ENCODE data around the gene SPOPL.
"Not testable (repeated sequence)": the region's sequence is repeated elsewhere in the genome, so short reads cannot be mapped to it uniquely, and the experiment has no call there.

Gene SPOPL

DNA sequence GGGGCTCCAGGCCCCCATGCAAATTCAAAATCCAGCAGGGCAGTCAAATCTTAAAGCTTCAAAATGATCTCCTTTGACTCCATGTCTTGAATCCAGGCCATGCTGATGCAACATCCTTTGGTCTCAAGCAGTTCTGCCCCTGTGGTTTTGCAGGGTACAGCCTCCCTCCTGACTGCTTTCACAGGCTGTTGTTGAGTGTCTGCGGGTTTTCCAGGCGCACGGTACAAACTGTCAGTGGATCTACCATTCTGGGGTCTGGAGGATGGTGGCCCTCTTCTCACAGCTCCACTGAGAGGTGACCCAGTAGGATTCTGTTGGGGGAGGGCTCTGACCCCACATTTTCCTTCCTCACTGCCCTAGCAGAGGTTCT is 22.1 kb downstream of the SPOPL start:
- not testable (repeated sequence) for H3K9me3 ChIP-seq (ENCODE audit: control insufficient read depth, insufficient read depth, low read length); H3K36me3 ChIP-seq (ENCODE audit: control insufficient read depth, insufficient read depth, low read length); H3K27ac ChIP-seq (ENCODE audit: low read depth, low read length); H3K9ac ChIP-seq (ENCODE audit: low read depth, low read length); H3K4me3 ChIP-seq (ENCODE audit: low read depth, low read length); H3K27me3 ChIP-seq (ENCODE audit: control insufficient read depth, insufficient read depth, low read length)
- H3K4me1 ChIP-seq (ENCODE audit: control insufficient read depth, insufficient read depth, low read length) = peaks cover 12% of the 10 kb centered on the region

DNA sequence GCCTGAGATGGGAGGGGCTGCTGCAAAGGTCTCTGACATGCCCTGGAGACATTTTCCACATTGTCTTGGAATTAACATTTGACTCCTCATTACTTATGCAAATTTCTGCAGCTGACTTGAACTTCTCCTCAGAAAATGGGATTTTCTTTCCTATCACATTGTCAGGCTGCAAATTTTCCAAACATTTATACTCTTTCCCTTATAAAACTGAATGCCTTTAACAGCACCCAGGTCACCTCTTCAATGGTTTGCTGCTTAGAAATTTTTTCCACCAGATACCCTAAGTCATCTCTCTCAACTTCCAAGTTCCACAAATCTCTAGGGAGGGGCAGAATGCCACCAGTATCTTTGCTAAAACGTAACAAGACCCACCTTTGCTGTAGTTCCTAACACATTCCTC is 22.8 kb downstream of the SPOPL start:
- H3K27me3 ChIP-seq (ENCODE audit: control insufficient read depth, insufficient read depth, low read length); H3K9me3 ChIP-seq (ENCODE audit: control insufficient read depth, insufficient read depth, low read length); H3K9ac ChIP-seq (ENCODE audit: low read depth, low read length); H3K4me3 ChIP-seq (ENCODE audit: low read depth, low read length); H3K27ac ChIP-seq (ENCODE audit: low read depth, low read length); H3K36me3 ChIP-seq (ENCODE audit: control insufficient read depth, insufficient read depth, low read length): not testable (repeated sequence)
- peaks cover 12% of the 10 kb centered on the region for H3K4me1 ChIP-seq (ENCODE audit: control insufficient read depth, insufficient read depth, low read length)

DNA sequence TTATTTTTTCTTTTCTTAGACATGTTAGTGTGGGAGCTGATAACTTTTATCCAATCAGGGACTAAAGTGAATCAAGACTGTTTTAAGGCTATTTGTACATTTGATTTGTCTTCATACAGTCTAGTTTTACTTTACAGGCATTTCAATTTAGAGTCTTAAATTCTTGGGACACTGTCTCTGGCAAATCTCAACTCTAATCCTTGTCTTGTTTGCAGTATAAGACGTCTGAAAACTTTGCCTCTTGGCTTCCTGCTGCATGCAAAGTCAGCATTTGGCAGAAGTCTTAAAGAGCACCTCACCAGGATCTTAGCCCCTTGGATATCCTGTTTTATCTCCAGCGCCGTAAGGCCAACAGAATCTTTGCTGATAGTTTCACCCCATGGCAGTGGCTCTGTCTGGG is 30.3 kb downstream of the SPOPL start:
- H3K9ac ChIP-seq (ENCODE audit: low read depth, low read length) = no peak overlapping the region
- no peak overlapping the region for H3K27ac ChIP-seq (ENCODE audit: low read depth, low read length)
- H3K4me3 ChIP-seq (ENCODE audit: low read depth, low read length) = no peak overlapping the region
- peaks cover under 1% of the 10 kb centered on the region; the same call in 1 of the 2 replicates for H3K9me3 ChIP-seq (ENCODE audit: control insufficient read depth, insufficient read depth, low read length)
- H3K36me3 ChIP-seq (ENCODE audit: control insufficient read depth, insufficient read depth, low read length) = no peaks in the 10 kb centered on the region
- no peaks in the 10 kb centered on the region for H3K27me3 ChIP-seq (ENCODE audit: control insufficient read depth, insufficient read depth, low read length)
- peaks cover 28% of the 10 kb centered on the region for H3K4me1 ChIP-seq (ENCODE audit: control insufficient read depth, insufficient read depth, low read length)

DNA sequence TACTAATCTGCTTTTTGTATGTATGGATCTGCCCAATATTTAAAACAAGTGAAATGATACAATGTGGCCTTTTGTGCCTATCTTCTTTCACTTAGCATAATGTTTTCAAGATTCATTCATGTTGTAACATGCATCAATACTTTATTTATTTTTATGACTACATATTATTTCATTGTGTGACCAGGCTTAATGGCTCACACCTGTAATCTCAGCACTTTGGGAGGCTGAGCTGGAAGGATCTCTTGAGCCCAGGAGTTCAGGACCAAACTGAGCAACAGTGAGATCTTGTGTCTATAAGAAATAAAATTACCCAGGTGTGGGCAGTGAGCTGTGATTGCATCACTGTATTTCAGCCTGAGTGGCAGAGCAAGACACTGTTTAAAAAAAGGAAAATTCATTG is 33.2 kb downstream of the SPOPL start:
- Histone ChIP-seq H3K4me1 (ENCODE audit: control insufficient read depth, insufficient read depth, low read length) (peaks cover 33% of the 10 kb centered on the region), H3K27ac (ENCODE audit: low read depth, low read length) (no peak overlapping the region), H3K27me3 (ENCODE audit: control insufficient read depth, insufficient read depth, low read length) (no peaks in the 10 kb centered on the region), H3K9ac (ENCODE audit: low read depth, low read length) (no peak overlapping the region), H3K9me3 (ENCODE audit: control insufficient read depth, insufficient read depth, low read length) (peaks cover 17% of the 10 kb centered on the region), H3K36me3 (ENCODE audit: control insufficient read depth, insufficient read depth, low read length) (no peaks in the 10 kb centered on the region), H3K4me3 (ENCODE audit: low read depth, low read length) (no peak overlapping the region)

DNA sequence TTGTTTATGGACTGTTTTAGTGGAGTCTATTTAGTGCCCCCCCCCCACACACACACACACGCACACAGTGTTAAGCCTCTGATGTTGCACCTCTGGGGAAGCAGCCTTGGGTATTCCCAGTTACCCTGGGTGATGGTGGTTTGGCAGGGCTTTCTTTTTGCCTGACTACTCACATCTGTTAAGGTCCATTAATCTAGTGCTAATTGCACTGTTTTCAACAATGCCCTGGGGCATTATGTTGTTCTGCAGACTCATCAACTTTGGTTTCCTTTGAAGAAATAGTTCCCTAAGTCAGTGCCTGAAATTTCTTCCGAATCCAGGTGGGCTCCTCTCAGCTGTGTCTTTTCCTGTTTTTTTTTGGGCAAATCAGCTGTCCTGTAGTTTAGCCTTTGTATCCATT is 34.7 kb downstream of the SPOPL start:
- Histone ChIP-seq H3K9ac (ENCODE audit: low read depth, low read length) (no peak overlapping the region), H3K9me3 (ENCODE audit: control insufficient read depth, insufficient read depth, low read length) (peaks cover 17% of the 10 kb centered on the region), H3K4me1 (ENCODE audit: control insufficient read depth, insufficient read depth, low read length) (peaks cover 31% of the 10 kb centered on the region), H3K36me3 (ENCODE audit: control insufficient read depth, insufficient read depth, low read length) (no peaks in the 10 kb centered on the region), H3K27ac (ENCODE audit: low read depth, low read length) (peak overlapping the region; percentile 63), H3K4me3 (ENCODE audit: low read depth, low read length) (no peak overlapping the region), H3K27me3 (ENCODE audit: control insufficient read depth, insufficient read depth, low read length) (no peaks in the 10 kb centered on the region)

DNA sequence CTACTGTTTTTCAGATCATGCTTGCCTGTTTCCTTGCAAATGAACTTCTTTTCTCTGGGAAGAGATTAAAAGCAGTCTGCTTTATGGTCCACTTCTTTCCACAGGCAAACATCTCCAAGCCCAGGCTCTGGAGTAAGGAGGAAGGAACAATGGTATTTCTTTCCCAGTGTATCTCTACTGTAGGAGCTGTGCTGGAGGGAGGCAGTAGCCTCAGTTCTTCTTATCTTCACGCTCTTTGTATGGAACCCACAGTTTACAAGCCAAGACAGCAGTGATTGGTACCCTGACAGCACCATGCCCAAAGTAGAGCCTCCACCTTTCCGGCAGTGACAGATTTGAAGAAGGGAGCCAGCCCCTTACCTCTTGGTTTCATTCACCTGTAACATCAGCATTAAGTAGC is 35.2 kb downstream of the SPOPL start:
- H3K36me3 ChIP-seq (ENCODE audit: control insufficient read depth, insufficient read depth, low read length) = no peaks in the 10 kb centered on the region
- no peaks in the 10 kb centered on the region for H3K27me3 ChIP-seq (ENCODE audit: control insufficient read depth, insufficient read depth, low read length)
- peak overlapping the region; percentile 63 for H3K27ac ChIP-seq (ENCODE audit: low read depth, low read length)
- no peak overlapping the region for H3K4me3 ChIP-seq (ENCODE audit: low read depth, low read length)
- no peak overlapping the region for H3K9ac ChIP-seq (ENCODE audit: low read depth, low read length)
- peaks cover 17% of the 10 kb centered on the region for H3K9me3 ChIP-seq (ENCODE audit: control insufficient read depth, insufficient read depth, low read length)
- peaks cover 26% of the 10 kb centered on the region for H3K4me1 ChIP-seq (ENCODE audit: control insufficient read depth, insufficient read depth, low read length)

DNA sequence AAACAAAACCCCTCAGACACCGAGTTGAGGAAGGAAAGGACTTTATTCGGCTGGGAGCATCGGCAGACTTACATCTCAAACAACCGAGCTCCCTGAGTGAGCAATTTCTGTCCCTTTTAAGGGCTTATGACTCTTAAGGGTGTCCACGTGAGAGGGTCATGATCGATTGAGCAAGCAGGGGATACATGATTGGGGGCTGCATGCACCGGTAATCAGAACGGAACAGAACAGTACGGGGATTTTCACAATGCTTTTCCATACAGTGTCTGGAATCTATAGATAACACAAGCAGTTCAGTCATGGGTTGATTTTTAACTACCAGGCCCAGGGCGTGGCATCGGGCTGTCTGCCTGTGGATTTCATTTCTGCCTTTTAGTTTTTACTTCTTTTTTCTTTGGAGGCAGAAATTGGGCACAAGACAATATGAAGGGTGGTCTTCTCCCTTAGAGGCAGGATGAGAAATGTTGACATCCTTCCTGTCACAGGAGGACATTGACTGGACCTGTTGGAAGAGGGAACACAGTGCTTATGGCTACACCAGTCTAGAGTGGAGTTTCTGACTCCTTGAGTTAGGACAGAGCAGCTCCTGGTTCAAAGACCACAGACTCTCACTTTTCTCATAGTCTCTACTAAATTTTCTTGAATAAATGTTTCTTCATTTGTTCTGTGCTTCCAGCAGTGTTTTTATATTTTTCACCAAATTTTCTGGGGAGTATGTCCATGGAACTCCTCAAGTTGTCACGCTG is 35.8 kb downstream of the SPOPL start:
- Histone ChIP-seq H3K27ac (ENCODE audit: low read depth, low read length) (peak overlapping the region; percentile 63), H3K9me3 (ENCODE audit: control insufficient read depth, insufficient read depth, low read length) (peaks cover 17% of the 10 kb centered on the region), H3K9ac (ENCODE audit: low read depth, low read length) (no peak overlapping the region), H3K4me1 (ENCODE audit: control insufficient read depth, insufficient read depth, low read length) (peaks cover 22% of the 10 kb centered on the region; the same call in 1 of the 2 replicates), H3K4me3 (ENCODE audit: low read depth, low read length) (no peak overlapping the region), H3K36me3 (ENCODE audit: control insufficient read depth, insufficient read depth, low read length) (no peaks in the 10 kb centered on the region), H3K27me3 (ENCODE audit: control insufficient read depth, insufficient read depth, low read length) (no peaks in the 10 kb centered on the region)

DNA sequence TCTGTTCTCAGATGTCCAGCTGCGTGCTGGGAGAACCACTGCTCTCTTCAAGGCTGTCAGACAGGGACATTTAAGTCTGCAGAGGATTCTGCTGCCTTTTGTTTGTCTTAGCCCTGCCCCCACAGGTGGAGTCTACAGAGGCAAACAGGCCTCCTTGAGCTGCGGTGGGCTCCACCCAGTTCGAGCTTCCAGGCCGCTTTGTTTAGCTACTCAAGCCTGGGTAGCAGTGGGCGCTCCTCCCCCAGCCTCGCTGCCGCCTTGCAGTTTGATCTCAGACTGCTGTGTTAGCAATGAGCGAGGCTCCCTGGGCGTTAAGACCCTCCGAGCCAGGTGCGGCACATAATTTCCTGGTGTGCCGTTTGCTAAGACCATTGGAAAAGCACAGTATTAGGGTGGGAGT is 42.6 kb downstream of the SPOPL start:
- H3K36me3 ChIP-seq (ENCODE audit: control insufficient read depth, insufficient read depth, low read length); H3K4me1 ChIP-seq (ENCODE audit: control insufficient read depth, insufficient read depth, low read length); H3K27ac ChIP-seq (ENCODE audit: low read depth, low read length); H3K4me3 ChIP-seq (ENCODE audit: low read depth, low read length); H3K27me3 ChIP-seq (ENCODE audit: control insufficient read depth, insufficient read depth, low read length); H3K9ac ChIP-seq (ENCODE audit: low read depth, low read length); H3K9me3 ChIP-seq (ENCODE audit: control insufficient read depth, insufficient read depth, low read length): not testable (repeated sequence)

DNA sequence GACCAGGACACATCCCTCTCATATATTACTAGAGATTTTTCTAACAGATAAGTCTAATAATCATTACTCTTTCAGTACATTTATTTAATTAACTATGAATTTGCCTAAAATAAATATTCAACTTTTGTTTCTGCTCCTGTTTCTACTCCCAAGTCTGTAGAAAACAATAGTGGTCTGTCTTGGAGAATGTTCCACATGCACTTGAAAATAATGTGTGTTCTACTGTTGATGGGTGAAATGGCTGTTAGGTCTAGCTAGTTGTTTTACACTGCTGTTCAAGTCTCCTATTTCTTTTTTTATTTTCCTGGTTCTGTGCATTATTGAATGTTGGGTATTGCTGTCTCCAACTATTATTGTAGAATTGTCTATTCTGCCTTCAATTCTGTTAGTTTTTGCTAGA is 47.2 kb downstream of the SPOPL start:
- Histone ChIP-seq H3K4me1 (ENCODE audit: control insufficient read depth, insufficient read depth, low read length) (peaks cover 5% of the 10 kb centered on the region; the same call in 1 of the 2 replicates), H3K9ac (ENCODE audit: low read depth, low read length) (no peak overlapping the region), H3K9me3 (ENCODE audit: control insufficient read depth, insufficient read depth, low read length) (peaks cover 9% of the 10 kb centered on the region; the same call in 1 of the 2 replicates), H3K27ac (ENCODE audit: low read depth, low read length) (no peak overlapping the region), H3K4me3 (ENCODE audit: low read depth, low read length) (no peak overlapping the region), H3K27me3 (ENCODE audit: control insufficient read depth, insufficient read depth, low read length) (no peaks in the 10 kb centered on the region), H3K36me3 (ENCODE audit: control insufficient read depth, insufficient read depth, low read length) (peaks cover 16% of the 10 kb centered on the region)

DNA sequence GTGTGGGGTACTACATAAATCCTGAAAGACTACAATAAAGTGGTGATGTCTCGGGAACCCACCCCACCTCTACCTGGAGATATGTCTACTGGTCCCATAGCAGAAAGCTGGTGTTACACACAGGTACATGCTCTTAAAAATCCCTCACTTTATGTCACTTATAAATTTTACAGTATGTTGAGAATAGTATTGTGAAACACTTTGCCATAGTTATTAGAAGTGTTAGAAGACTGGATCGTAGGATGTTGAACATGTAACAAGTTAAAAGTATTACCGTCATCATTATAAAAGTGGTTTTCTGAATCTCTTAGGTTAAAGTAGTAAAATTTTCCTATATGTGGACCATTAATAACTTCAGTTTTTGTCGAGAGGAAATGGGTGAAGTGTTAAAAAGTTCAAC is 48.6 kb downstream of the SPOPL start:
- Histone ChIP-seq H3K27ac (ENCODE audit: low read depth, low read length) (no peak overlapping the region), H3K9me3 (ENCODE audit: control insufficient read depth, insufficient read depth, low read length) (no peaks in the 10 kb centered on the region), H3K4me3 (ENCODE audit: low read depth, low read length) (no peak overlapping the region), H3K36me3 (ENCODE audit: control insufficient read depth, insufficient read depth, low read length) (peaks cover 23% of the 10 kb centered on the region), H3K9ac (ENCODE audit: low read depth, low read length) (no peak overlapping the region), H3K27me3 (ENCODE audit: control insufficient read depth, insufficient read depth, low read length) (no peaks in the 10 kb centered on the region), H3K4me1 (ENCODE audit: control insufficient read depth, insufficient read depth, low read length) (peaks cover 5% of the 10 kb centered on the region; the same call in 1 of the 2 replicates)

DNA sequence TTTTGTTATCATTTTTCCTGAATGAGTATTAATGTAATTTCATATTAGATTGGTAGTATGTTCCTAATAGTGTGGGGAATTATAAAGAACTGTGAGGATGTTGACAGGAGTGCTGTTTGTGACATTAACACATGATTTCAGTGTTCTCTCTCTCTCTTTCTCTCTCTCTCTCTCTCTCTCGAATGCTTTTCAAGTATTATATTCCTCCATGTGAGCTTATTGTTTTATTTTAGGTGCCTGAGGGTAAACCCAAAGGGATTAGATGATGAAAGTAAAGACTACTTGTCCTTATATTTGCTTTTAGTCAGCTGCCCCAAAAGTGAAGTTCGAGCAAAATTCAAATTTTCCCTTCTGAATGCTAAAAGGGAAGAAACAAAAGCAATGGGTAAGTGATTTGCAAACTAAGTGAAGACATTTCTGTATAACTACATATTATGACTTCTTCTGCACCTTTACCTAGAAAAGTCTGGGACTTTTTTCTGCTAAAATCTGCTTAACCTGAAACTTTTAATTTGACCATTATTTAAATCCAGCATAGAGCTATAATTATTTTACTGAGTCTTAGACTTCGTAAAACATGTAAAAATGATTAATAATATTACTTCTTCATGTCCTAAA is 49.2 kb downstream of the SPOPL start:
- no peaks in the 10 kb centered on the region for H3K9me3 ChIP-seq (ENCODE audit: control insufficient read depth, insufficient read depth, low read length)
- no peak overlapping the region for H3K27ac ChIP-seq (ENCODE audit: low read depth, low read length)
- peaks cover 5% of the 10 kb centered on the region; the same call in 1 of the 2 replicates for H3K4me1 ChIP-seq (ENCODE audit: control insufficient read depth, insufficient read depth, low read length)
- no peak overlapping the region for H3K4me3 ChIP-seq (ENCODE audit: low read depth, low read length)
- H3K27me3 ChIP-seq (ENCODE audit: control insufficient read depth, insufficient read depth, low read length) = no peaks in the 10 kb centered on the region
- H3K36me3 ChIP-seq (ENCODE audit: control insufficient read depth, insufficient read depth, low read length) = peaks cover 23% of the 10 kb centered on the region
- no peak overlapping the region for H3K9ac ChIP-seq (ENCODE audit: low read depth, low read length)
